ENCODE data around the gene AFF1. TPM values are rescaled to one million over a fixed set of nuclear protein-coding genes. Genes with fewer than 3 reads are reported as not detected.

The AFF1 gene
- total and polyA plus RNA-seq, 2 donors (not counting 1 experiment from before 2014, with no cell fraction given): 15.5 to 21.1 TPM

DNA sequence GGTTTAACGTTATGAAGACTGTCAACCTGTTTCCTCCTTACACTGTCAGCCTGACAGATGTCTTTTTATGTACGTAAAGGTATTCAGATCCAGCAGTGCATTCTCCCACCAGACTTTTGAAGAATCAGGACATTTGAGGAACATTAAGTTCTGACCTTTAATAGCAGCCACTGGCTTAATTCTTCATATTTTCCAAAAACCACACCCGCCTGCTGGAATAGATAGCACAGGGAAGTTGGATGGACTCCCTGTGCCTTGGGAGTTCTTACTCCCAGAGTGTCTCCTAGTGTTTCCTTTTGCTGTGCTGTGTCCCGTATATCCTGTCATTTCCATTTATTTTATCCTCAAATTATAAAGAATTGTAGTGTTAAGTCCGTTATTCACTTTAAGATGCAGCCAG lies 94.5 kb downstream of the AFF1 start:
- Histone ChIP-seq H3K4me3 (replicated peaks in 1 of 4; ENCODE audit: control extremely low read depth in 1 of 4, insufficient read depth in 1 of 4, low read depth in 3 of 4, low read length in 4 of 4) (no peak overlapping the region), H3K27me3 (ENCODE audit: control insufficient read depth, insufficient read depth, low read length) (no peaks in the 10 kb centered on the region), H3K9ac (ENCODE audit: insufficient read depth, low read length) (no peak overlapping the region), H3K4me2 (ENCODE audit: extremely low read depth, insufficient read depth, low read length) (no peak overlapping the region), H3K36me3 (ENCODE audit: control insufficient read depth, insufficient read depth, low read length) (no peaks in the 10 kb centered on the region), H3K79me2 (ENCODE audit: control insufficient read depth, insufficient read depth, low read length) (peaks cover 35% of the 10 kb centered on the region), H3K27ac (ENCODE audit: insufficient read depth, low read length) (no peak overlapping the region), H3K4me1 (ENCODE audit: control insufficient read depth, extremely low read depth, insufficient read depth, low read length) (peaks cover 20% of the 10 kb centered on the region), H4K20me1 (ENCODE audit: control insufficient read depth, extremely low read depth, insufficient read depth, low read length) (no peaks in the 10 kb centered on the region), H3K9me3 (ENCODE audit: control insufficient read depth, insufficient read depth, low read depth, low read length) (no peaks in the 10 kb centered on the region), H2AFZ (ENCODE audit: low read length) (no peak overlapping the region)
- TF ChIP-seq, protein P1, sequence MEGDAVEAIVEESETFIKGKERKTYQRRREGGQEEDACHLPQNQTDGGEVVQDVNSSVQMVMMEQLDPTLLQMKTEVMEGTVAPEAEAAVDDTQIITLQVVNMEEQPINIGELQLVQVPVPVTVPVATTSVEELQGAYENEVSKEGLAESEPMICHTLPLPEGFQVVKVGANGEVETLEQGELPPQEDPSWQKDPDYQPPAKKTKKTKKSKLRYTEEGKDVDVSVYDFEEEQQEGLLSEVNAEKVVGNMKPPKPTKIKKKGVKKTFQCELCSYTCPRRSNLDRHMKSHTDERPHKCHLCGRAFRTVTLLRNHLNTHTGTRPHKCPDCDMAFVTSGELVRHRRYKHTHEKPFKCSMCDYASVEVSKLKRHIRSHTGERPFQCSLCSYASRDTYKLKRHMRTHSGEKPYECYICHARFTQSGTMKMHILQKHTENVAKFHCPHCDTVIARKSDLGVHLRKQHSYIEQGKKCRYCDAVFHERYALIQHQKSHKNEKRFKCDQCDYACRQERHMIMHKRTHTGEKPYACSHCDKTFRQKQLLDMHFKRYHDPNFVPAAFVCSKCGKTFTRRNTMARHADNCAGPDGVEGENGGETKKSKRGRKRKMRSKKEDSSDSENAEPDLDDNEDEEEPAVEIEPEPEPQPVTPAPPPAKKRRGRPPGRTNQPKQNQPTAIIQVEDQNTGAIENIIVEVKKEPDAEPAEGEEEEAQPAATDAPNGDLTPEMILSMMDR (conservative IDR thresholded peaks at IDR 0.05 in 1 of 2, IDR thresholded peaks at IDR 0.05 in 1 of 2; ENCODE audit: low read depth in 1 of 2, low read length in 2 of 2): no peak
- TF ChIP-seq EZH2 (IDR thresholded peaks at IDR 0.05; ENCODE audit: low read length, missing control alignments): no peak
- DNase-seq (ENCODE audit: low read depth in 2 of 2): no peak

DNA sequence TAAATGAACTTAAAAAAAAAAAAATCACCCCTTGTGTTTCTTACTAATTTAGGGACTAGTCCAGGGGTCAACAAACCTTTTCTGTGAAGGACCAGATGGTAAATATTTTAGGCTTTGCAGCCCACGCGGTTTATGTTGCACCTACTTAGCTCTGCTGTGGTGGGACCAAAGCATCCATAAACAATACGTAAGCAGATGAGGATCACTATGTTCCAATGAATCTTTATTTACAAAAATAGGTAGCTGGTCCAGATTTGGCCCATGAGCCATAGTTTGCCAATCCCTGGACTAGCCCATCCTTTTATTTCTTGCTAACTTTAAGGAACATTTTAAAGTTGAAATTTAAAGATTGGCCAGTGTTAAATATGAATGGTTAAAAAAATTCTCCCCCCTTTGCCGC lies 95.3 kb downstream of the AFF1 start:
- Histone ChIP-seq H3K4me1 (ENCODE audit: control insufficient read depth, extremely low read depth, insufficient read depth, low read length) (peaks cover 21% of the 10 kb centered on the region), H3K4me2 (ENCODE audit: extremely low read depth, insufficient read depth, low read length) (no peak overlapping the region), H3K27ac (ENCODE audit: insufficient read depth, low read length) (no peak overlapping the region), H3K9ac (ENCODE audit: insufficient read depth, low read length) (no peak overlapping the region), H3K9me3 (ENCODE audit: control insufficient read depth, insufficient read depth, low read depth, low read length) (no peaks in the 10 kb centered on the region), H3K36me3 (ENCODE audit: control insufficient read depth, insufficient read depth, low read length) (no peaks in the 10 kb centered on the region), H3K27me3 (ENCODE audit: control insufficient read depth, insufficient read depth, low read length) (no peaks in the 10 kb centered on the region), H4K20me1 (ENCODE audit: control insufficient read depth, extremely low read depth, insufficient read depth, low read length) (no peaks in the 10 kb centered on the region), H3K79me2 (ENCODE audit: control insufficient read depth, insufficient read depth, low read length) (peaks cover 39% of the 10 kb centered on the region), H3K4me3 (replicated peaks in 1 of 4; ENCODE audit: control extremely low read depth in 1 of 4, insufficient read depth in 1 of 4, low read depth in 3 of 4, low read length in 4 of 4) (no peak overlapping the region), H2AFZ (ENCODE audit: low read length) (no peak overlapping the region)
- no peak for DNase-seq (ENCODE audit: low read depth in 2 of 2)
- TF ChIP-seq, protein P1 (conservative IDR thresholded peaks at IDR 0.05 in 1 of 2, IDR thresholded peaks at IDR 0.05 in 1 of 2; ENCODE audit: low read depth in 1 of 2, low read length in 2 of 2): no peak
- TF ChIP-seq EZH2 (IDR thresholded peaks at IDR 0.05; ENCODE audit: low read length, missing control alignments): no peak

DNA sequence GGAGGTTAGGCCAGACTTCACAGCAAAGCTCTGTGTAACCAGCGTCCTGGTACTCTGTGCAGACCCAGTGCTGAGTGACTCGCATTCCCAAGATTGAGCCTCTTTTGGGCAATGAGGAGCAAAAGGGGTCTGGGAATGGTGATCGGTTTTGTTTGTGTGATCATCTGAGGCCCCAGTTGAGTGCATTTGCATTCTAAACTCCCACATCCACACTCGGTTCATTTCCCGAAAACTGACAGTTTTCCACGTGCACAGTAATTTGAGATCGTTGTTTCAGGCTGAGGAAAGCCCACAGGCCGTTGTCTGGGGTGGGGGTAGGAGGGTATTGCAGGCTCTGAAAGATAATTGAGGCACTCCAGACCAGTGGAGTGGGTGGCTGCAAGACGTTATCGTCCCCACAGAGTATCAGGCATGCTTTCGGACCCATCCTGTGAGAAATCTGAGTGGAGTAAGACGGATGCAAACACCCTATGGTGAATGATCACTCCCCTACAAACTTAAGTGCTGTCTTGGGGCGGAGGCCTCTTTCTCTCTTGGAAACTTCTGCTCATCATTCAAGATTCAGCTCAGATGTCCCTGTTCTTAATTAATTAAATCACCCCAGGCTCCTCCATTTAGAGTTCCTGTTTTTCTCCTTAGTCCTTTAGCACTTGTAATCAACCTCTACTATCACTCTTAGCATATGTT lies 96.1 kb downstream of the AFF1 start:
- Histone ChIP-seq H3K4me2 (ENCODE audit: extremely low read depth, insufficient read depth, low read length) (peak overlapping the region; percentile 87), H3K4me3 (replicated peaks in 1 of 4; ENCODE audit: control extremely low read depth in 1 of 4, insufficient read depth in 1 of 4, low read depth in 3 of 4, low read length in 4 of 4) (peak overlapping the region in 2 of 4 experiments; percentile 20 to 27), H3K27me3 (ENCODE audit: control insufficient read depth, insufficient read depth, low read length) (no peaks in the 10 kb centered on the region), H3K9ac (ENCODE audit: insufficient read depth, low read length) (no peak overlapping the region), H3K79me2 (ENCODE audit: control insufficient read depth, insufficient read depth, low read length) (peaks cover 36% of the 10 kb centered on the region), H2AFZ (ENCODE audit: low read length) (peak overlapping the region; percentile 16), H3K4me1 (ENCODE audit: control insufficient read depth, extremely low read depth, insufficient read depth, low read length) (peaks cover 18% of the 10 kb centered on the region), H4K20me1 (ENCODE audit: control insufficient read depth, extremely low read depth, insufficient read depth, low read length) (no peaks in the 10 kb centered on the region), H3K27ac (ENCODE audit: insufficient read depth, low read length) (peak overlapping the region; percentile 52), H3K36me3 (ENCODE audit: control insufficient read depth, insufficient read depth, low read length) (no peaks in the 10 kb centered on the region), H3K9me3 (ENCODE audit: control insufficient read depth, insufficient read depth, low read depth, low read length) (no peaks in the 10 kb centered on the region)
- TF ChIP-seq, protein P1 (conservative IDR thresholded peaks at IDR 0.05 in 1 of 2, IDR thresholded peaks at IDR 0.05 in 1 of 2; ENCODE audit: low read depth in 1 of 2, low read length in 2 of 2): no peak
- no peak for TF ChIP-seq EZH2 (IDR thresholded peaks at IDR 0.05; ENCODE audit: low read length, missing control alignments)
- DNase-seq (ENCODE audit: low read depth in 2 of 2): peak in 1 of 2 donors; percentile 46
